GM11168 (cell line): ENCODE measurements around the gene KLF5.
"Not testable (repeated sequence)": the region's sequence is repeated elsewhere in the genome, so short reads cannot be mapped to it uniquely, and the experiment has no call there.

Source experiments
- in situ Hi-C: fragments of 300-500 bp; cut with MboI; formaldehyde crosslinking; loops from one replicate; pipeline ENCODE4 v1.12.0; 2022; ENCODE audit warnings: low sequenced_read_pairs; ENCODE audit not compliant: unreplicated experiment

Gene KLF5

GRCh38 chr13:73081256-73081915 lies 22.6 kb downstream of the KLF5 start:
- in situ Hi-C loops, result no loop called here

- in situ Hi-C loops, result no loop called here
Observed at GRCh38 chr13:73082471-73082870, 23.7 kb downstream of the KLF5 start.

- in situ Hi-C loops, result no loop called here
Observed at GRCh38 chr13:73082895-73083294, 24.1 kb downstream of the KLF5 start.

GRCh38 chr13:73088332-73088935 lies 29.6 kb downstream of the KLF5 start:
- in situ Hi-C loops, result no loop called here

- in situ Hi-C loops, result no loop called here
Observed at GRCh38 chr13:73089213-73089612, 30.4 kb downstream of the KLF5 start.

GRCh38 chr13:73090116-73090822 lies 31.5 kb downstream of the KLF5 start:
- in situ Hi-C loops, result no loop called here

- in situ Hi-C loops, result no loop called here
Observed at GRCh38 chr13:73090823-73091187, 32.0 kb downstream of the KLF5 start.

- in situ Hi-C loops, result no loop called here
Observed at GRCh38 chr13:73092829-73093228, 34.0 kb downstream of the KLF5 start.

- in situ Hi-C loops, result no loop called here
Observed at GRCh38 chr13:73096173-73096572, 37.4 kb downstream of the KLF5 start.

- in situ Hi-C loops, result no loop called here
Observed at GRCh38 chr13:73096638-73097037, 37.8 kb downstream of the KLF5 start.

GRCh38 chr13:73100781-73101180 lies 42.0 kb downstream of the KLF5 start:
- in situ Hi-C loops, result not testable (repeated sequence)

GRCh38 chr13:73101351-73102007 lies 42.7 kb downstream of the KLF5 start:
- in situ Hi-C loops, result no loop called here

GRCh38 chr13:73103238-73103637 lies 44.4 kb downstream of the KLF5 start:
- in situ Hi-C loops, result no loop called here

GRCh38 chr13:73106513-73107178 lies 47.8 kb downstream of the KLF5 start:
- in situ Hi-C loops, result no loop called here

- in situ Hi-C loops, result no loop called here
Observed at GRCh38 chr13:73107481-73107880, 48.7 kb downstream of the KLF5 start.

- in situ Hi-C loops, result no loop called here
Observed at GRCh38 chr13:73107970-73108369, 49.2 kb downstream of the KLF5 start.

- in situ Hi-C loops, result no loop called here
Observed at GRCh38 chr13:73109288-73109899, 50.6 kb downstream of the KLF5 start.

GRCh38 chr13:73109969-73110368 lies 51.2 kb downstream of the KLF5 start:
- in situ Hi-C loops, result no loop called here

GRCh38 chr13:73110814-73111213 lies 52.0 kb downstream of the KLF5 start:
- in situ Hi-C loops, result no loop called here

- in situ Hi-C loops, result no loop called here
Observed at GRCh38 chr13:73111331-73111730, 52.5 kb downstream of the KLF5 start.
